ENCODE results near the gene HP1BP3.

The HP1BP3 gene

DNA sequence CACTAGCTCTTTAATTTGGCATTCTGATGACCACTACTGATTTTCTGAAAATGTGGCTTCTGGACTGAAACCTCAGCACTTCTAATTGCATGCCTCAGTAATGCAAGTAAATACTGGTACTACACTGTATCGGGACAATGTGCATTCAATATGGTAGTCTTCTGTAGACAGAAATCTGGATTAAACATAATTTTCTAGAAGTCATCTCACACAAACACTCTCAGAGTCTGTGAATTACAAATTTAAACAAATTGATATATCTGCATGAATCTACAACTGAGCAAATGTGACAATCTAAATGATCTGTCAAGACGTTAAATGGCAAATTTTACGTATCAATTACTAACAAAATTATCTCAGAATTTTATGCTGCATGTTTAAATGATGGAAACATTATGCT lies 23.7 kb downstream of the HP1BP3 start:
- H3K27ac ChIP-seq, result no peak overlapping the region
- TF ChIP-seq CTCF (conservative IDR thresholded peaks at IDR 0.05), result no peak

DNA sequence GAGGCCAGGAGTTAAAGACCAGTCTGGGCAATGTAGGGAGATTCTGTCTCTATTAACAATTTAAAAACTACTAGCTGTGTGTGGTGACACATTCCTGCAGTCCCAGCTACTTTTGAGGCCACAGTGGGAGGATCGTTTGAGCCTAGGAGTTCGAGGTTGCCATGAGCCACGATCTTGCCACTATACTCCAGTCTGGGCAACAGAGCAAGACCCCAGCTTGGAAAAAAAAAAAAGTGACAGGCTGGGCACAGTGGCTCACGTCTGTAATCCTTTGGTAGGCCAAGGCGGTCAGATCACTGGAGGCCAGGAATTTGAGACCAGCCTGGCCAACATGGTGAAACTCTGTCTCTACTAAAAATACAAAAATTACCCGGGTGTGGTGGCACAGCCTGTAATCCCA lies 26.8 kb downstream of the HP1BP3 start:
- TF ChIP-seq CTCF (conservative IDR thresholded peaks at IDR 0.05), result no peak
- no peak overlapping the region for H3K27ac ChIP-seq

DNA sequence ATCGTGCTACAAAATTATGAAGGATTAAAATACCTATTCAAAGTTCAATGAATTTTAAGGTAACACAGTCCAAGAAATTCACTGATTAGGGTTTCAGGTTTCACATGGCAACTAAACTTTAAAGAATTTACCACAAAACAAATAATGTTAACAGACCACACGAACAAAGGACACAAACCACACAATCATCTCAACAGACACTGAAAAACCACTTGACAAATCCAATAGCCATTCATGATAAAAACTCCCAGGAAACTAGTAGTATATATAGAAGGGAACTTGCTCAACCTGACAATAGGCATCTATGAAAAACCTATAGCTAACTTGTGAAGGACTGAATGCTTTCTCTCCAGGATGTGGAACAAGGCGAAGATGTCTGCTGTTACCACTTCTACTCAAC lies 33.5 kb downstream of the HP1BP3 start:
- no peak overlapping the region for H3K27ac ChIP-seq
- TF ChIP-seq CTCF (conservative IDR thresholded peaks at IDR 0.05), result no peak

DNA sequence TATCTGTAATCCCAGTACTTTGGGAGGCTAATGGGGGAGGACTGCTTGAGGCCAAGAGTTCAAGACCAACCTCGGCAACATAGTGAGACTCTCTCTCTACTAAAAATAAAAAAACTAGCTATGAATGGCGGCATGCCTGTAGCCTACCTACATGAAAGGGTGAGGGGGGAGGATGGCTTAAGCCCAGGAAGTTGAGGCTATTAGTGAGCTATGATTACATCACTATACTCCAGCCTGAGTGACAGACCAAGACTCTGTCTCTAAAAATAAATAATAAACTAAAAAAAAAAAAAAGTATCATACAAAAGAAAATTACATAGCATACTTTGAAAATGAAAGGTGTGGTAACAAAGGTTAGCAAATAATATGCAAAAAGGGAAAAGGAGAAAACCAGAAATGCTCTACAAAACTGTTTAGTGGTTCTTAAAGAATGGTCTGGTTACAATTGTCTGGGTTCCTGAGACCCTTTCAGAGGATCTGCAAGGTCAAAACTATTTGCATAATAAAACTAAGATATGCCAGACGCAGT lies 35.6 kb downstream of the HP1BP3 start:
- no peak overlapping the region for H3K27ac ChIP-seq
- TF ChIP-seq CTCF (conservative IDR thresholded peaks at IDR 0.05), result no peak

DNA sequence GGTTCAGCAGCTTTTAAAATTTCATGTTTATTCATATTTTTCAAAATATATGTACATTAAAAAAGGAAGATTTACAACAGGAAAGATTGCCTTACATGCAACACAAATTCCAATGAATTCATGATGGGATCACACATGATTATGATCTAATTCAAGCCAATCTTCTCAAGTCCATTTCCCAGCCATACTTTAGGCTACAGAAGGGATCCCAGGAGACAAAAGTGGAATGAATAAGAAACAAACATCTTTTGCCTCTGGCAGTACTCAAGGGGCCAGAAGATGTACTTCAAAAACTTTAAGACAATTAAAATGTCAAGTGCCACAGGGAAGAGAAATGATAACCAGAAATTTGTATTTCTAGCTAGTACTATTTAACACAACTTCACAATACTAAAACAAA lies 44.4 kb downstream of the HP1BP3 start:
- TF ChIP-seq CTCF (conservative IDR thresholded peaks at IDR 0.05), result no peak
- H3K27ac ChIP-seq, result no peak overlapping the region

DNA sequence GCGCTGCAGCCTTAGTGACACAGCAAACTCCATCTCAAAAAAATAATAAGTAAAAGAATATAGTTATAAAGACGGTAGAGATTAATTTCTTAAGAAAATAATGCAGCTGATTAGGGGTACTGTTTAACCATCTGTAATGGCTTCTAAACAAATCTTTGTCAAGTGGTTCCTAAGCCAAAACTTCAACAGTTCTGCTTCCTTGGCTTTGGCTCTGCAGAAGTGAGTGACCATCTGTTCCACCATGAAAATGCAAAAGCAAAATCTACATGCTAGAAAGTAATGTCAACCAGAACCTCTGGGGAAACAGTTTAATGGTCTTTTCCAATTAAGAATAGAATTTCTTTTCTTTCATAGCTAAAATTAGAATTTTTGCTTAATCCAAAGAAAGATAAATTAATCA lies 46.3 kb downstream of the HP1BP3 start:
- no peak overlapping the region for H3K27ac ChIP-seq
- TF ChIP-seq CTCF (conservative IDR thresholded peaks at IDR 0.05), result no peak

GRCh38 chr1:20739225-20739624 lies 47.9 kb downstream of the HP1BP3 start:
- TF ChIP-seq CTCF (conservative IDR thresholded peaks at IDR 0.05), result no peak
- no peak overlapping the region for H3K27ac ChIP-seq

Data from VCaP (cell line).